MM.1S (cell line): ENCODE measurements around the gene SORCS2.

Experiments
- DNase-seq: peaks from one replicate; pipeline ENCODE4 v3.0.0-alpha.2; 2015
- H2AFZ ChIP-seq: fragments of 300-600 bp; sonication (generic); 2 replicates; pipeline ENCODE4 v1.6.0; 2016; ENCODE audit warnings: antibody characterized with exemption, low read length
- H3F3A ChIP-seq: fragments of 300-600 bp; sonication (generic); 2 replicates; pipeline ENCODE4 v1.6.1; 2016; ENCODE audit warnings: mild to moderate bottlenecking, antibody characterized with exemption, low read length, moderate library complexity, mixed read lengths; ENCODE audit not compliant: insufficient read depth
- H3K27ac ChIP-seq: fragments of 300-600 bp; sonication (generic); 2 replicates; pipeline ENCODE4 v1.5.1; 2016; ENCODE audit warnings: mild to moderate bottlenecking, low read length
- H3K27me3 ChIP-seq: fragments of 300-600 bp; sonication (generic); replicated peaks from 2 replicates; pipeline ENCODE4 v1.6.0; 2016; ENCODE audit warnings: low read length; ENCODE audit not compliant: insufficient read depth
- H3K36me3 ChIP-seq: fragments of 300-600 bp; sonication (generic); replicated peaks from 2 replicates; pipeline ENCODE4 v1.6.1; 2016; ENCODE audit warnings: mild to moderate bottlenecking, low read length, mixed read lengths; ENCODE audit not compliant: insufficient read depth
- H3K4me1 ChIP-seq: fragments of 300-600 bp; sonication (generic); 2 replicates; pipeline ENCODE4 v1.6.1; 2016; ENCODE audit warnings: low read length, mixed read lengths
- H3K4me2 ChIP-seq: fragments of 300-600 bp; sonication (generic); 2 replicates; pipeline ENCODE4 v1.6.0; 2016; ENCODE audit warnings: low read depth, low read length
- H3K4me3 ChIP-seq: fragments of 300-600 bp; sonication (generic); 2 replicates; pipeline ENCODE4 v1.5.1; 2016; ENCODE audit warnings: low read length, mixed read lengths
- H3K79me2 ChIP-seq: fragments of 300-600 bp; sonication (generic); 2 replicates; pipeline ENCODE4 v1.6.1; 2016; ENCODE audit warnings: mixed run types, low read length, mixed read lengths
- H3K9ac ChIP-seq: fragments of 300-600 bp; sonication (generic); 2 replicates; pipeline ENCODE4 v1.6.1; 2016; ENCODE audit warnings: low read length, mixed read lengths
- H3K9me2 ChIP-seq: fragments of 300-600 bp; sonication (generic); replicated peaks from 2 replicates; pipeline ENCODE4 v1.6.1; 2016; ENCODE audit warnings: mild to moderate bottlenecking, low read length, mixed read lengths; ENCODE audit not compliant: insufficient read depth
- H3K9me3 ChIP-seq: fragments of 300-600 bp; sonication (generic); replicated peaks from 2 replicates; pipeline ENCODE4 v1.6.1; 2016; ENCODE audit warnings: mild to moderate bottlenecking, low read length, mixed read lengths; ENCODE audit not compliant: insufficient read depth
- H4K20me1 ChIP-seq: fragments of 300-600 bp; sonication (generic); 2 replicates; pipeline ENCODE4 v1.6.1; 2016; ENCODE audit warnings: mild to moderate bottlenecking, low read length, moderate library complexity, mixed read lengths; ENCODE audit not compliant: insufficient read depth
- CTCF ChIP-seq: fragments of 300-600 bp; sonication (generic); IDR thresholded peaks from 2 replicates; pipeline ENCODE4 v1.5.1; 2016; ENCODE audit warnings: antibody characterized with exemption, low read length, mixed read lengths
- EZH2 ChIP-seq: fragments of 300-600 bp; sonication (generic); optimal IDR thresholded peaks from 2 replicates; pipeline ENCODE3; 2017; ENCODE audit warnings: low read depth, mild to moderate bottlenecking, antibody characterized with exemption, low read length, mixed read lengths
- EZH2phosphoT487 ChIP-seq: fragments of 300-600 bp; sonication (generic); IDR thresholded peaks from 2 replicates; pipeline ENCODE4 v1.6.1; 2018; ENCODE audit warnings: antibody characterized with exemption, low read length

SORCS2 gene

GRCh38 chr4:7411896-7412553, 219.7 kb downstream of the SORCS2 start:
- H3K27me3 ChIP-seq: peaks cover 80% of the 10 kb centered on the region

GRCh38 chr4:7412554-7412912, 220.2 kb downstream of the SORCS2 start:
- Histone ChIP-seq H3K9me2 (no peaks in the 10 kb centered on the region), H3K79me2 (no peaks in the 10 kb centered on the region), H3K4me1 (no peaks in the 10 kb centered on the region), H3K36me3 (no peaks in the 10 kb centered on the region), H3K27me3 (peaks cover 76% of the 10 kb centered on the region), H2AFZ (no peak overlapping the region), H3K4me3 (no peak overlapping the region), H3F3A (no peaks in the 10 kb centered on the region), H3K9me3 (no peaks in the 10 kb centered on the region), H3K27ac (no peak overlapping the region), H3K4me2 (no peak overlapping the region), H4K20me1 (no peaks in the 10 kb centered on the region), H3K9ac (no peak overlapping the region)
- TF ChIP-seq EZH2: no peak
- TF ChIP-seq EZH2phosphoT487: no peak
- no peak for TF ChIP-seq CTCF
- no peak for DNase-seq

More at GRCh38 chr4:7411896-7412553, 219.7 kb downstream of the SORCS2 start:
- no peak overlapping the region for H2AFZ ChIP-seq
- no peak overlapping the region for H3K9ac ChIP-seq
- DNase-seq: no peak
- no peak overlapping the region for H3K4me2 ChIP-seq
- H3K79me2 ChIP-seq: no peaks in the 10 kb centered on the region
- H3K9me3 ChIP-seq: no peaks in the 10 kb centered on the region
- H3K27ac ChIP-seq: no peak overlapping the region
- H3F3A ChIP-seq: no peaks in the 10 kb centered on the region
- no peaks in the 10 kb centered on the region for H3K36me3 ChIP-seq
- H4K20me1 ChIP-seq: no peaks in the 10 kb centered on the region
- H3K4me3 ChIP-seq: no peak overlapping the region
- H3K9me2 ChIP-seq: no peaks in the 10 kb centered on the region
- no peaks in the 10 kb centered on the region for H3K4me1 ChIP-seq
- no peak for TF ChIP-seq CTCF
- TF ChIP-seq EZH2phosphoT487: no peak
- TF ChIP-seq EZH2: no peak

- Histone ChIP-seq H3K36me3 (no peaks in the 10 kb centered on the region), H4K20me1 (no peaks in the 10 kb centered on the region), H3K4me2 (no peak overlapping the region), H3F3A (no peaks in the 10 kb centered on the region), H3K27me3 (peaks cover 74% of the 10 kb centered on the region), H3K9me3 (no peaks in the 10 kb centered on the region), H3K27ac (no peak overlapping the region), H3K4me3 (no peak overlapping the region), H3K9ac (no peak overlapping the region), H2AFZ (no peak overlapping the region), H3K79me2 (no peaks in the 10 kb centered on the region), H3K4me1 (no peaks in the 10 kb centered on the region), H3K9me2 (no peaks in the 10 kb centered on the region)
- no peak for TF ChIP-seq CTCF
- TF ChIP-seq EZH2phosphoT487: no peak
- TF ChIP-seq EZH2: no peak
- no peak for DNase-seq
Observed at GRCh38 chr4:7414046-7414445, 221.7 kb downstream of the SORCS2 start.
